GM12872 (cell line): ENCODE data around the gene MAPK9.

Source experiments
- CTCF ChIP-seq: IDR thresholded peaks from 3 replicates; pipeline ENCODE4 v1.5.1; 2011; ENCODE audit warnings: low read depth, mild to moderate bottlenecking, low read length, moderate library complexity; ENCODE audit not compliant: insufficient read depth

The MAPK9 gene

GRCh38 chr5:180238631-180239030 is 53.3 kb downstream of the MAPK9 start:
- TF ChIP-seq CTCF = no peak

GRCh38 chr5:180235846-180236245 is 56.0 kb downstream of the MAPK9 start:
- no peak for TF ChIP-seq CTCF

- no peak for TF ChIP-seq CTCF
Observed at GRCh38 chr5:180235077-180235476, 56.8 kb downstream of the MAPK9 start.

- TF ChIP-seq CTCF = no peak
Observed at GRCh38 chr5:180234271-180234670, 57.6 kb downstream of the MAPK9 start.

- TF ChIP-seq CTCF = no peak
Observed at GRCh38 chr5:180233729-180234128, 58.2 kb downstream of the MAPK9 start.

- TF ChIP-seq CTCF = no peak
Observed at GRCh38 chr5:180230017-180230416, 61.9 kb downstream of the MAPK9 start.

- TF ChIP-seq CTCF = no peak
Observed at GRCh38 chr5:180222056-180222455, 69.8 kb downstream of the MAPK9 start.

GRCh38 chr5:180217797-180218196 is 74.1 kb downstream of the MAPK9 start:
- TF ChIP-seq CTCF = no peak
